B cell (primary cell): ENCODE measurements around the gene ARHGEF17. TPM values are rescaled to one million over a fixed set of nuclear protein-coding genes. Genes with fewer than 3 reads are reported as not detected.

ENCODE experiments used
- ATAC-seq: fragments of 200-7000 bp; cut with Tn5 transposase; one replicate; pipeline ENCODE4 v1.10.0; 2021; ENCODE audit warnings: low read depth, mild to moderate bottlenecking, moderate number of reproducible peaks, moderate library complexity
- CTCF ChIA-PET: fragments of 350-600 bp; sonication (Branson Sonifier 250); formaldehyde crosslinking; loops from one replicate; lab custom pipeline; 2021; ENCODE audit warnings: antibody characterized with exemption, inconsistent platforms; lab: Charles Lee
- POLR2A ChIA-PET: fragments of 350-600 bp; sonication (Branson Sonifier 250); formaldehyde crosslinking; loops from one replicate; lab custom pipeline; 2021; ENCODE audit warnings: antibody characterized with exemption; lab: Charles Lee
- DNase-seq: peaks from one replicate; pipeline ENCODE4 v3.0.0; 2013
- H2AFZ ChIP-seq: 2 replicates; pipeline ENCODE4 v1.6.1; 2012; ENCODE audit warnings: mild to moderate bottlenecking, low read depth, low read length; ENCODE audit not compliant: insufficient read depth, poor library complexity, severe bottlenecking
- H3K27ac ChIP-seq, 2 donors: 1 replicate in 1 of 2; 2 replicates in 1 of 2; pipeline ENCODE4 v1.5.1; 2012 to 2013; ENCODE audit warnings: low read length in 2 of 2, mild to moderate bottlenecking in 2 of 2, moderate library complexity in 1 of 2
- H3K27me3 ChIP-seq, 4 experiments: fragments of 200-600 bp in 1 of 4; sonication (generic) in 1 of 4; replicated peaks in 1 of 4; 1 replicate in 2 of 4; 2 replicates in 2 of 4; pipeline versions ENCODE4 v1.6.1 to v1.7.0; 2013 to 2016; ENCODE audit warnings: low read length in 3 of 4, mild to moderate bottlenecking in 2 of 4, mixed read lengths in 1 of 4, moderate library complexity in 1 of 4; ENCODE audit not compliant: insufficient read depth in 4 of 4, control insufficient read depth in 3 of 4; ENCODE audit errors: control extremely low read depth in 1 of 4
- H3K36me3 ChIP-seq, 2 experiments: replicated peaks in 1 of 2; 1 replicate in 1 of 2; 2 replicates in 1 of 2; pipeline versions ENCODE4 v1.6.1 to v1.7.1; 2013; ENCODE audit warnings: low read length in 1 of 2; ENCODE audit not compliant: insufficient read depth in 2 of 2, control insufficient read depth in 1 of 2; ENCODE audit errors: control extremely low read depth in 1 of 2, extremely low read depth in 1 of 2
- H3K4me1 ChIP-seq, 2 donors: fragments of 200-600 bp in 1 of 2; sonication (generic) in 1 of 2; 1 replicate in 1 of 2; 2 replicates in 1 of 2; pipeline versions ENCODE4 v1.5.1 to v1.6.1; 2013 to 2017; ENCODE audit warnings: low read length in 2 of 2; ENCODE audit not compliant: control insufficient read depth in 2 of 2, insufficient read depth in 2 of 2
- H3K4me2 ChIP-seq: replicated peaks from 2 replicates; pipeline ENCODE3; 2012; ENCODE audit warnings: mild to moderate bottlenecking, low read depth, low read length; ENCODE audit not compliant: poor library complexity, severe bottlenecking
- H3K4me3 ChIP-seq, 5 experiments: fragments of 200-600 bp in 1 of 5; sonication (generic) in 1 of 5; 1 replicate in 3 of 5; 2 replicates in 2 of 5; pipeline versions ENCODE4 v1.5.1 to v1.7.0; 2011 to 2016; ENCODE audit warnings: low read length in 4 of 5, mild to moderate bottlenecking in 4 of 5, low read depth in 2 of 5, control low read depth in 1 of 5, moderate library complexity in 1 of 5; ENCODE audit not compliant: insufficient read depth in 1 of 5; ENCODE audit errors: control extremely low read depth in 1 of 5, extremely low read depth in 1 of 5
- H3K79me2 ChIP-seq: fragments of 200-600 bp; sonication (generic); one replicate; pipeline ENCODE4 v1.6.0; 2016; ENCODE audit warnings: low read length; ENCODE audit not compliant: control insufficient read depth, insufficient read depth
- H3K9ac ChIP-seq: fragments of 200-600 bp; sonication (generic); 2 replicates; pipeline ENCODE4 v1.6.1; 2017; ENCODE audit warnings: mild to moderate bottlenecking, low read length, moderate library complexity
- H3K9me3 ChIP-seq, 3 donors: one replicate each; pipeline versions ENCODE4 v1.6.1 to v1.7.1; 2013; ENCODE audit warnings: low read length in 2 of 3; ENCODE audit not compliant: control insufficient read depth in 2 of 3, insufficient read depth in 1 of 3; ENCODE audit errors: control extremely low read depth in 1 of 3
- H4K20me1 ChIP-seq: 2 replicates; pipeline ENCODE4 v1.6.0; 2012; ENCODE audit warnings: mild to moderate bottlenecking, low read length; ENCODE audit not compliant: insufficient read depth, control insufficient read depth, poor library complexity, severe bottlenecking
- H3K27ac Mint-ChIP-seq: one replicate; pipeline ENCODE4 v1.8.0; 2021; ENCODE audit warnings: mixed read lengths
- H3K27me3 Mint-ChIP-seq: one replicate; pipeline ENCODE4 v1.8.0; 2021; ENCODE audit warnings: mixed read lengths
- H3K4me1 Mint-ChIP-seq: one replicate; pipeline ENCODE4 v1.8.0; 2021; ENCODE audit warnings: mixed read lengths
- H3K4me3 Mint-ChIP-seq: one replicate; pipeline ENCODE4 v1.8.0; 2021; ENCODE audit warnings: mixed read lengths
- H3K9me3 Mint-ChIP-seq: one replicate; pipeline ENCODE4 v1.8.0; 2022; ENCODE audit warnings: mixed read lengths; ENCODE audit not compliant: insufficient read depth
- CTCF ChIP-seq: fragments of 200-600 bp; IDR thresholded peaks from one replicate; pipeline ENCODE4 v1.8.0; 2022; ENCODE audit warnings: antibody characterized with exemption, mild to moderate bottlenecking
- EZH2 ChIP-seq: IDR thresholded peaks from 2 replicates; pipeline ENCODE4 v1.6.1; 2012; ENCODE audit warnings: borderline replicate concordance, low read depth, mild to moderate bottlenecking, moderate library complexity, low read length; ENCODE audit not compliant: insufficient read depth, poor library complexity, severe bottlenecking
- WGBS: methylation state at CpG from one replicate; pipeline ENCODE4 v1.1.5; 2013; ENCODE audit warnings: missing lambda C conversion rate; ENCODE audit not compliant: insufficient coverage; 5-methylcytosine and 5-hydroxymethylcytosine counted together
- intact Hi-C: fragments of 100-400 bp; cut with micrococcal nuclease; formaldehyde crosslinking; loops from one replicate; pipeline ENCODE4 v1.10.0; 2022
- polyA plus RNA-seq: library from polyadenylated mRNA; depleted of rRNA; stranded (reverse); fragments of >200 nt; gene quantifications from 2 replicates; pipeline ENCODE4 v1.2.3, GENCODE V29; 2012
- total RNA-seq, 2 donors: library from RNA; stranded (reverse); fragments of 120-200 nt in 1 of 2; gene quantifications; 1 replicate in 1 of 2; 2 replicates in 1 of 2; pipeline versions ENCODE4 v1.2.3 to v1.2.4, GENCODE V29; 2013 to 2022

Gene ARHGEF17
- total and polyA plus RNA-seq, 2 donors (not counting 1 experiment from before 2014, with no cell fraction given), result 0.05 TPM; not detected in 1

GRCh38 chr11:73281201-73281741 lies 26.8 kb upstream of the ARHGEF17 start:
- WGBS, result 92% methylated on average over 3 of the region's 3 CpGs

More at GRCh38 chr11:73281201-73281741, 26.8 kb upstream of the ARHGEF17 start:
- TF ChIP-seq CTCF (no peak), EZH2 (no peak)
- Histone ChIP-seq H3K9ac (no peak overlapping the region), H3K27ac (no peak overlapping the region), H3K4me3 (no peak overlapping the region), H3K4me2 (no peak overlapping the region), H4K20me1 (no peaks in the 10 kb centered on the region), H3K4me1 (no peaks in the 10 kb centered on the region), H2AFZ (no peak overlapping the region), H3K79me2 (no peaks in the 10 kb centered on the region), H3K27me3 (no peaks in the 10 kb centered on the region), H3K36me3 (no peaks in the 10 kb centered on the region), H3K9me3 (no peaks in the 10 kb centered on the region)
- DNase-seq (no peak), ATAC-seq (no peak)
- H3K4me1 Mint-ChIP-seq, result peaks cover 6% of the 10 kb centered on the region
- no peak overlapping the region for H3K27ac Mint-ChIP-seq
- POLR2A ChIA-PET, result no interaction called here
- intact Hi-C loops, result no loop called here
- H3K4me3 Mint-ChIP-seq, result no peak overlapping the region
- H3K9me3 Mint-ChIP-seq, result no peaks in the 10 kb centered on the region
- no peaks in the 10 kb centered on the region for H3K27me3 Mint-ChIP-seq
- CTCF ChIA-PET, result interaction anchor here (0.9 to 1.3 kb wide), 2 partner anchors 8 to 9 kb away, joined by 3 read pairs; no protein-coding TSS in a partner anchor
